SK-N-DZ (cell line): ENCODE results near the gene FASTKD1.
"Not testable (repeated sequence)": the region's sequence is repeated elsewhere in the genome, so short reads cannot be mapped to it uniquely, and the experiment has no call there.

ENCODE experiments used
- DNase-seq: peaks from one replicate; pipeline ENCODE4 v3.0.0-alpha.2; 2015; ENCODE audit warnings: low spot score

The FASTKD1 gene

DNA sequence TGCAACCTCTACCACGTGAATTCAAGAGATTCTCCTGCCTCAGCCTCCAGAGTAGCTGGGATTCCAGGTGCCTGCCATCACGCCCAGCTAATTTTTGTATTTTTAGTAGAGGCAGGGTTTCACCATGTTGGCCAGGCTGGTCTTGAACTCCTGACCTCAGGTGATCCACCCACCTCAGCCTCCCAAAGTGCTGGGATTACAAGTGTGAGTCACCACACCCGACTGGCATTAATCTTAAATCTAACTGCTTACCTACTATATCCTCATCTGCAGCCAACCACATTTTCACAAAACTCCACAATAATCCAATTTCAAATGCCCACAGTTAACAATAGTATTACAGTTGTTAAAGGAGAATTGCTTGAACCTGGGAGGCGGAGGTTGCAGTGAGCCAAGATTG lies 2.9 kb downstream of the FASTKD1 start:
- not testable (repeated sequence) for DNase-seq

DNA sequence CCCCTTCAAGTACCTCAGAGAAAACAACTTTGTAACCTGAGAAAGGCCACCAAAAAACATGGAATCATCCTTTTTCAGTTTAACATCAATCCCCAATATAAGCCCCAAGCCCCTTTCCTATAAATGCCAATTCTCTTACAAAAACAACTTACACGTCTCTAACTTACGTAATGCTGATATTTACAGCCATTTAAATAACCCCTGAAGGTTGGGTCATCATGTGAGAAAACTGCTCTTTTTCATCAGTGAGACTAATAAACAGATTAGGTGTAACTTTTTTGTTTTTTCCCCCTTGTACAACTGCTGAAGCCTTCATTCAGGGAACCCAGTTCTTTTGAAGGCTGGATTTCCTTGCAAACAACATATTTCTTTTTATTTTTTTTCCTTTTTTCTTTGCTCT lies 3.7 kb downstream of the FASTKD1 start:
- no peak for DNase-seq

DNA sequence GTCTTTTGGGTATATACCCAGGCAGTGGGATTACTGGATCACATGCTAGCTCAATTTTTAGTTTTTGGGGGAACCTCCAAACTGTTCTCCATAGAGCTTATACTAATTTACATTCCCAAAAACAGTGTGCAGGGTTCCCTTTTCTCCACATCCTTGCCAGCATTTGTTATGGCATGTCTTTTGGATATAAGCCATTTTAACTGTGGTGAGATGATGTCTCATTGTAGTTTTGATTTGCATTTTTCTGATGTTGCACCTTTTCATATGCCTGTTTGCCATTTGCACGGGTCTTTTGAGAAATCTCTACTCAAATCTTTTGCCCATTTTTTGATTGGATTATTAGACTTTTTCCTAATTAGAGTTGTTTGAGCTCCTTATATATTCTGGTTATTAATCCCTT lies 8.0 kb downstream of the FASTKD1 start:
- no peak for DNase-seq

DNA sequence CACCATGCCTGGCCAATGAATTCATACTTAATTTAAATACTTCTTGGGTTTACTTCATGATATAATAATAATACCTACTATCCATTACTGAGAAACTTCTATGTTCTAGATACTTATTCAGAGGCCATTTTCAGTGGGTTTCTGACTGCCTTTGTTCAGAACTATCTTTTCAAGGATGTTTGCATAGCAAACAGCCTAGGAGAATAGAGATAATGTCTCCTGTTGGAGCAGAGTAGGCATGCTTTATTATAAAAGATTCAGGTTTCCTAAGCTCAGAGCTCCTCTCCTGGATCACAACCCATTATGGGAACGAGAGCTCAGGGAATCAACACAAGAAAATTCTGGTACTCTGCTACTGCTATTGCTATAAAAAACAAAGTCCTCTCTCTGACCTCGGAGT lies 11.1 kb downstream of the FASTKD1 start:
- DNase-seq, result no peak

DNA sequence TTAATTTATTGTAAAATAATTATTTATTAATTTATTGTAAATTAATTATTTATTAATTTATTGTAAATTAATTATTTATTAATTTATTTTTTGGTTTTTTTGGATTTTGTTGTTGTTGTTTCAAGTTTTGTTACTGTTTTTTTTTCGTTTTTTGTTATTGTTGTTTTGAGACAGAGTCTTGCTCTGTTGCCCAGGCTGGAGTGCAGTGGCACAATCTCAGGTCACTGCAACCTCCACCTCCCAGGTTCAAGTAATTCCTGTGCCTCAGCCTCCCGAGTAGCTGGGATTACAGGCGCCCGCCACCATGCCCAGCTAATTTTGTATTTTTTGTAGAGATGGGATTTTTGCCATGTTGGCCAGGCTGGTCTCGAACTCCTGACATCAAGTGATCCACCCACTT lies 11.6 kb downstream of the FASTKD1 start:
- DNase-seq, result not testable (repeated sequence)

DNA sequence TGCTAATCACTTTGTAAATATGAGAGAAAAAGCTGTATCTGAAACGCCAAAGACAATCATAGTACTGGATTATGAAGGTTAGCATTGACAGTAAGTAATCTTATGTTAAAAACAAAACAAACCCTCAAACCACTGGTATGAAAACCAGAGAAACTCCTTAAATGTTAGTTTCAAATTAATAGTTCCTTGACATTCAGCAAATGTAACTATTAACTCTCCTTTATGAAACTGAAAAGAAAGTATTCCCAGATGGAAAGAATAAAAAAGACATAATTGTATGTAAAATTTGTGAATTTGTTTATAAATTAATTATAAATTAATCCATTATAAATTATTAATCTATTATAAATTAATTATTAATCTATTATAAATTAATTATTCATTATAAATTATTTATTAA lies 12.3 kb downstream of the FASTKD1 start:
- DNase-seq, result no peak

DNA sequence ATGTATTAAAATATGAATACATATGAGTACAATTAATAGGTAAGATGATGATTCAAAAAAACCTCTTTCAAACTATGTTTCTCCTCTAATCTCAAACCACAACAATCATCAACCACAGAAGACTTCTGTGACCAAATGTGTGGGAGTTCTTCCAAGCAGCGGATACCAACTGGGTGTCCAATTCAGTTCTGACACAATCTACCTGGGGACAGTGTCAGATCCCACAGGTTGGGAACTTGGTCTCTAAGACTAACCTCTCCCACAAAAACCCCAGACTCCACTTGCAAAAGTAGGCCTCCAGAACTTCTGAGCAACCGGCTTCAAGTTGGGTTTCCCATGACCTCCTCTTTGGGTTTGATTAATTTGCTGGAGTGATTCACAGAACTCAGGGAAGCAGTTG lies 26.9 kb downstream of the FASTKD1 start:
- no peak for DNase-seq

DNA sequence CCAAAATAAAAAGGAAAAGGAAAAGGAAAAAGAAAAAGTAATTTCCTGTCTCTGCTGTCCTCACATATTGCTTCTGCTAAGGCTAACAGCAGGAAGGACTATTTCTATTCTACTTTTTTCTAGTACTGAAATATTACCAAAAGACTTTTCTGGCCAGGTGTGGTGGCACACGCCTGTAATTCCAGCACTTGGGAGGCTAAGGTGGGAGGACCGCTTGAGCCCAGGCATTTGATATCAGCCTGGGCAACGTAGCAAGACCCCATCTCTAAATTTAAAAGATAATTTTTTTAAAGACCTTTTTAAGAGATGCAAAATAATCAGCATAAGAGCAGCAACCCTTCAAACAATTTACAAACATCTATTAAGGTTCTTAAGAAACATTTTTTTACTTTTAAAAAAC lies 31.2 kb downstream of the FASTKD1 start:
- DNase-seq, result no peak

DNA sequence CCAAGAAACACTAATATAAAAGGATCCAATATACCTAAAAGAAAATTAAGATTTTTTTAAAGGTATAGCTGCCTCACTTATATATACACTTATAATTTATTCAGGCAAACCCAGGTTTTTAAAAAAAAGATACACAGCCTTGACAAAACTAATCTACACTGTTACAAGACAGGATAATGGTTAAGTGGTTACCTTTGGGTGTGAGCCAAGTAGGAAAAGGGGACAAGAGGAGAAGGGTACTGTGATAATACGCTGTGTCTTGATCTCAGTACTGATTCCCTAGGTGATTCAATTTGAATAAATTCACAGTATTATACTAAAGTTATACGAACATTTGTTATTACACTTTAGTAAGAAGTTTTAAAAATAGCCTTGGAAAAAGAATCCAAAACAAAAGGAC lies 33.5 kb downstream of the FASTKD1 start:
- no peak for DNase-seq

DNA sequence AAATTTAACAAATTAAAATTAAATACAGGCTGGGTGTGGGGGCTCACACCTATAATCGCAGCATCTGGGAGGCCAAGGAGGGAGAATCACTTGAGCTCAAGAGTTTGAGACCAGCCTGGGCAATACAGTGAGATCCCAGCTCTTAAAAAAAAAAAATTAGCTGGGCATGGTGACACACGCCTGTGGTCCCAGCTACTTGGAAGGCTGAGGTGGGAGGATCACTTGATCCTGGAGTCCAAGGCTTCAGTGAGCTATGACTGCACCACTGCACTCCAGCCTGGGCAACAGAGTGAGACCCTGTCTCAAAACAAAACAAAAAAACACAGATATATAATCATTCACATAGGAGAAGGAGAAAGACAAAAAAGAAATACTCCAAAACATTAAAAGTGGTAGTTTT lies 34.2 kb downstream of the FASTKD1 start:
- DNase-seq, result not testable (repeated sequence)

DNA sequence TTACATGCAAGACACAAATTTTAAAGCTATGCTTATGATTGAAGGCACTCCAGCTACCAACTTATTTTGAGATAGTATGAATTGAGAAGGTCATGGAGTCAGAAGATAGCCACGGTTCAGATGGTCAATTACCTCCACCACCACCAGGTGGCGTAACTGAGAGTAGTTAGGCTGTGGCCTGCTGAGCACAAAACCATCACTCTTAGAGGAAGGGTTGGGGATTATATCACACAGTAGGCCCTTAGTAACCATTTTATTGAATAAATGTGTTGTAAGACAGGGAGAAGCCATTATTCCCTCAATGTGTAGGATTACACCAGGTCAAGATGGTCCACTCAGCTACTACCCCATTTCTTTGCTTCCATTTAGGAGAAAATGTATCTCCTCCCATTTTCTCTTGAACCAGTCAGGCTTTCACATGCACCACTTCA lies 45.4 kb downstream of the FASTKD1 start:
- peak; percentile 54 for DNase-seq

DNA sequence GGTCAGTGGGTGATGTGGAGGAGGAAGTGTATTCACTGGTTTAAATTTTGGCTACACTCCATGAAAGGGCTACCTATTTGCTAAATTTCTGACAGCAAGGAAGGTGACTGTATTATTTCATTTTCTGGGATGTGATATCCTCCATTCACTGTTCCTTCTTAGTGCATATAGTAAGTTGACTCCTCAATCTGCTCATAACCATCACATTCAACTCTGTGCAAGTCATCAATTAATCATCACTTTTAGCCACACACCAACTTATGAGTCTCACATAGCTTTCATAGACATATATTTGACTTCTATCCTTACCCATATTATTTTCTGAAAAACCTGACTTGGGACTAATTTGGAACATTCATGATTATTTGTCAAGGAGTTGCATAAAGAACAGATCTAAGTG lies 47.2 kb downstream of the FASTKD1 start:
- no peak for DNase-seq

DNA sequence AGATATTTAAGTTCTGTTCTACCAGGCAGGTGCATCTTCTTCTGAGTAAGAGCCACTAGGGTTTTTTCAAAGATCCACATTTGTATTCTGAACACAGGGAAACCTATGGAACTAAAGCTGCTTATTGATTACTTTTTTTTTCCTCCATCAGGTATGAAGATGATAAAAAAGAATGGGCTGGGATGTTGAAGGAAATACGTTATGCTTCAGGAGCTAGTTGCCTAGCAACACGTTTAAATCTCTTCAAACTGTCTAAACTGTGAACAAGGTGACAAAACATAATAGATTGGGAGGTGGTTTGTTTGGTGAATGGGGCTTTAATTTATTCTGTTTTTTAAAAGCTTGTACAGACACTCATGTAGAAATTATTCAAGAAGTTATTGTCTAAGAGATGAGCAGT lies 48.2 kb downstream of the FASTKD1 start:
- no peak for DNase-seq

DNA sequence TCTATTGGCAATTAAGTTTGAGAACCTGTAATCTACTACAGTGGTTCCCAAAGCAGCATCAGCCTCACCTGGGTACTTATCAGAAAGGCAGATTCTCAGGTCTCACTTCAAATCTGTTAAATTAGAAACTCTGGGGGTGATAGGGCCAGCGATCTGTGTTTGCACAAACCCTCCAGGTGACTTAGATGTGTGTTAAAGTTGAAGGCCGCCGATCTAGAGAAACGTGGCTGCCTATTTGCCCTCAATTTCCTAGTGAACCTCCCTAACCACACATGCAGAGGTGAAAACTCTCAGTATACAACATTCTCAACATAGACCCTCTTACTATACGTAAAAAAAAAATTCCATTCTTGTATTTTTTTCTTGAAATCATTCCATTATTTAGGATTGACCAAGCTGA lies 50.0 kb downstream of the FASTKD1 start:
- DNase-seq, result no peak

DNA sequence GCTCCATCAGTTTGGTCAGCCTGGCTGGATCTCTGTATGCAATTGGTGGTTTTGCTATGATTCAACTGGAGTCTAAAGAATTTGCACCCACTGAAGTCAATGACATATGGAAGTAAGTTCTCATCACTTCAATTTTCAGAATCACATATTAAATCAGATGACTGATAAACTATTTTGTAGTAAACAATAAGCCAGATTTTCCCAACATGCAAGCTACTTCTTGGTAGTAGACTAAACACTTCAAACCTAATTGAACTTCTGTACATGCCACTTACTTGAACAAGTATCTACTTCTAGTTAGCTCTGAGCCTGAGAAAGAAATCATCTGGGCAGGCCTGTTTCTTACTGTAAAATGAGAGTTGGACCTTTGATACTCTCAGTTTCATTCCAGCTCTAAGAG lies 52.8 kb downstream of the FASTKD1 start:
- no peak for DNase-seq

DNA sequence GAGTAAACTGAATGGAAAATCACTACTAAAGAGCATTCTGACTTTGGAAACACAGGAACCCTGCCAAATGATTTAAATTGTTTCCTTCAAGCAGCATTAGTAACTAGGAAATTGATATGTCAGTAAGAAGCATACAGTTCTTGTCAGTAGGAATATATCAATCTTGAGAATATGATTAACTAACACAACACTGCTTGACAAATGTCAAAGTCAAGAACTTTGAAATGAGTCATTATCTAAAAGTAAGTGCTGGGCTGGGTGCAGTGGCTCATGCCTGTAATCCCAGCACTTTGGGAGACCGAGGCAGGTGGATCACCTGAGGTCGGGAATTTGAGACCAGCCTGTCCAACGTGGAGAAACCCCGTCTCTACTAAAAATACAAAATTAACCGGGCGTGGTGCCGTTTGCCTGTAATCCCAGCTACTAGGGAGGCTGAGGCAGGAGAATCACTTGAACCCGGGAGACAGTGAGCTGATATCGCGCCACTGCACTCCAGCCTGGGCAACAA lies 57.1 kb downstream of the FASTKD1 start:
- DNase-seq, result not testable (repeated sequence)

DNA sequence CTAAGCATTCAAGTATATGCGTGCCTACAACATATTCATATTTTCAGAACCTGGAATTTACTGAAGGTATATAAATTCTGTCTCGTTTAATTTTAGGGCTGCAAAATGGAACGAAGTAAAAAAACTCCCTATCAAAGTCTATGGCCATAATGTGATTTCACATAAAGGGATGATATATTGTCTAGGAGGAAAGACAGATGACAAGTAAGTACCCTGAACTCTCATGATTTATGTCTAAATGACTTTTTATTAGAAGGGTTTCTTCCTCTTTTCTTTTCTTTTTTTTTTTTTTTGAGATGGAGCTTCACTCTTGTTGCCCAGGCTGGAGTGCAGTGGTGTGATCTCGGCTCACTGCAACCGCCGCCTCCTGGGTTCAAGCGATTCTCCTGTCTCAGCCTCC lies 58.9 kb downstream of the FASTKD1 start:
- not testable (repeated sequence) for DNase-seq

DNA sequence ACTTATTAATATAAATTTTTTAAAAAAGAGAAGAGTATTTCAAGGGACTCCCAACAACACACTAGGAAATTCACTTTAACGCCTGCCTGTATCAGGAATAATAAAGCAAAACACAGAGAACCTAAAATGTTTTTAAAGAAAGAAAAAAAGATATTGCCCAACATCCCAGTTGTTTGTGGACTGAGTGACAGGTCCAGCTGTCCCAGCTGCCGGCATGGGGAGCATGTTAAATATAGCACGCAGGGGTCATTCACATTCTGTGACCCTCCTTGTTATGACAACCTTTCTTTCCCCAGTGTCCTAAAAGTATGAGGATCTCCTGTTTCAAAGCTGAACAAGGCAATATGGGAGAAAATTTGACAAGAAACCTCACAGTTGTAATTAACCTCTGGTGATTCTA lies 59.7 kb downstream of the FASTKD1 start:
- no peak for DNase-seq

DNA sequence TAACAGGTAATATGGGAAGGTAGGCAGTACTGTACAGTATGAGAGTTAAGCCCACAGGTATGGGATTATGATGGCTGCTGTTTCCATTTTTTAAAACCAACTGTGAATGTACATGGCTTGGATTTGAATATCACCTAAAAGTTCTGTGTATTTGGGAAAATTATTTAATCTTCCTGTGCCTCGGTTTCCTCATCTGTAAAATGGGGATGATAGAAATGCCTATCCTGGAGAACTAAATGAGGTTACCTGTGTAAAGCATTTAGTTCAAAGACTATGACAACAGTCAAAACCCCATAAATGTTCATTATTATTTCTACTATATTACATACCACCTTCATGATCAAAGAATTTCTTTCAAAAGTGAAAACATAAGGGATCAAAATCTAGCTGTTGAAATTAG lies 60.6 kb downstream of the FASTKD1 start:
- DNase-seq, result no peak

DNA sequence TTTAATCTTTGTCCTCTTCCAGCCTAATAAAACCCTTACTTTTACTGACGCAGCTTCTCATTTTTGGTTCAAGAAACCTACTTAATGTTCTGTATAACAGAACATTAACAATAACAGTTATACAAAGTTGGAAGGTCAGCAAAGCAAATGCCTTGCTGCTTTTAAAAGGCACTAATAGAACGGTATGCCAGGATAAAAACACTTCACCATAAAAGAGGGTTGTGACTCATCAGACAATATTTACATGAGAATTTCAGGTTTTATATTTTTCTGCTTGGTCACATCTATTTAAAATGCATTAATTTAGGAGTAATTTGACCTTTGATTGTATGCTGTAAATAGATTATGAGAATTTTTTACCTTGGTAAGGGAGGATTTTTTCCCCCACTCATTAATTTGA lies 61.1 kb downstream of the FASTKD1 start:
- no peak for DNase-seq

DNA sequence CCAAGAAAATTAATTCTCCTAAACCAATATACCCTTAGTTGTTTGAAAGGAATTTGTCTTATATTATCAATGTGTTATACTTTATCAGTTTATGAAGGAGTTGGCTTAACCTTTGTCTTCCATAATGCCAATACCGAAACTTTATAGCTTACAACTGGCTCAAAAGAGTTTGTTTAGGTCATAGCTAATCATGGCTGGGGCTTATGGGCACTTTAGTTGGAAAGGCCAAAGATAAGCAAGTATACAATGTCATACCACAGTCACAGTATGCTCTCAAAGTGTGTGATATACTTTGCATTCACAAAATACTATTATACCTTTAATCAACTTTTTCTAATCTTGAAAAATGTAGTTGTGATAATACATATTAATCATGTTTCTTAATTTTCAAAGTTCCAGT lies 61.8 kb downstream of the FASTKD1 start:
- no peak for DNase-seq

DNA sequence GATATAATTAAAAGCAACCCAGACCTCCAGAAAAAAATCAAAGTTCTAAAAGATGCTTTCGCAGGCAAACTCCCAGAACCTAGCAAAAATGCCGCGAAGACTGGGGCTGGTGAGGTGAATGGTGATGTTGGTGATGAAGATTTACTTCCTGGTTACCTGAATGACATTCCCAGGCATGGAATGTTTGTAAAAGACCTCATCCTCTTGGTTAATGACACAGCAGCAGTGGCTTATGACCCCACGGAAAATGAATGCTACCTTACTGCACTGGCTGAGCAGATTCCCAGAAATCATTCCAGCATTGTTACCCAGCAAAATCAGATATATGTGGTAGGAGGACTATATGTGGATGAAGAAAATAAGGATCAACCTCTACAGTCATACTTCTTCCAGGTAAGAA lies 63.2 kb downstream of the FASTKD1 start:
- DNase-seq, result no peak

DNA sequence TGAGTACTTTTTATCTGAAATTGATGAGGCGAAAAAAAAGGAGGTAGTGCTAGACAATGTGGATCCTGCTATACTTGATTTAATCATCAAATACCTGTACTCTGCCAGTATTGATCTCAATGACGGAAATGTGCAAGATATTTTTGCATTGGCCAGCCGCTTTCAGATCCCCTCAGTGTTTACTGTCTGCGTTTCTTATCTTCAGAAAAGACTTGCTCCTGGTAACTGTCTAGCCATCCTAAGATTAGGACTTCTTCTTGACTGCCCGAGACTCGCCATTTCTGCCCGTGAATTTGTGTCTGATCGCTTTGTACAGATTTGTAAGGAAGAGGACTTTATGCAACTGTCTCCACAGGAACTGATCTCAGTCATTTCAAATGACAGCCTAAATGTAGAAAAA lies 63.7 kb downstream of the FASTKD1 start:
- no peak for DNase-seq

DNA sequence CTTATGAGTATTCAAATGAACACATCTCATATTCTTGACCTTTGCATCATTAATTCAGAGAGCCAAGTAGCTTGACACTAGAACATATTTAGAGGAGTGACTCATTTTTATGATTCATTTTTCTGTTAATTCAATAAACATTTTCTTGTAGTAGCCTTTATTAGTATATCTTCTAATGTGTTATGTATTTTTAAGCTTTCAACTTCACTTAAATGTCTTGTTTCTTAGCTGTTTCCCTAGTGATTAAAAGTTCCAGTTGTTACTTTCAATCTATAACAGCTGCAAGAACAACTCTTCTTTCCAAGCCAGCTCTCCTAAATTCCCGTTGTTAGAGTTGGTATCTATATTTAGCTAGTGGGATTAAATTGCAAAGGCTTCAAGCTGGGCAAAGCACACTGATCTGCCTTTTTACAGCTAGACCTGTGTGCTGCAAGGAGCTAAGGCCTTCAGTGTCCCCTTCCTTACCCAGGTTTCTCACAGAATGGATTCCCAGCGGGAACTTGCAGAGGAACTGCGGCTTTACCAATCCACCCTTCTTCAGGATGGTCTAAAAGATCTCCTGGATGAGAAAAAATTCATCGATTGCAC lies 64.3 kb downstream of the FASTKD1 start, which contains the start of gene KLHL41:
KLHL41 (plus strand) TSS at position 405 of the 588 bp plus-strand sequence; CDS start at position 482, 77 bp downstream.
- no peak for DNase-seq
